Endodermal cell (in vitro differentiated cells): ENCODE data around the gene GAP43. TPM values are rescaled to one million over a fixed set of nuclear protein-coding genes. Genes with fewer than 3 reads are reported as not detected.

ENCODE experiments used
- DNase-seq: peaks from one replicate; pipeline ENCODE4 v3.0.0-alpha.2; 2017
- H3K27ac ChIP-seq: 2 replicates; pipeline ENCODE4 v1.5.1; 2013; ENCODE audit warnings: mild to moderate bottlenecking, low read depth, low read length, moderate library complexity
- H3K27me3 ChIP-seq: 2 replicates; pipeline ENCODE4 v1.6.1; 2013; ENCODE audit warnings: mild to moderate bottlenecking, low read length, moderate library complexity; ENCODE audit not compliant: insufficient read depth, control insufficient read depth, poor library complexity, severe bottlenecking
- H3K36me3 ChIP-seq: 2 replicates; pipeline ENCODE4 v1.7.0; 2013; ENCODE audit warnings: mild to moderate bottlenecking, low read length, moderate library complexity; ENCODE audit not compliant: control insufficient read depth, insufficient read depth
- H3K4me1 ChIP-seq: one replicate; pipeline ENCODE4 v1.7.0; 2013; ENCODE audit warnings: low read length; ENCODE audit not compliant: control insufficient read depth, insufficient read depth
- H3K4me3 ChIP-seq: 2 replicates; pipeline ENCODE4 v1.5.1; 2013; ENCODE audit warnings: mild to moderate bottlenecking, low read length, moderate library complexity
- H3K9ac ChIP-seq: 2 replicates; pipeline ENCODE4 v1.6.1; 2013; ENCODE audit warnings: mild to moderate bottlenecking, low read length, moderate library complexity; ENCODE audit not compliant: poor library complexity, severe bottlenecking; ENCODE audit errors: extremely low read depth
- H3K9me3 ChIP-seq: 2 replicates; pipeline ENCODE4 v1.6.1; 2013; ENCODE audit warnings: mild to moderate bottlenecking, low read length, moderate library complexity; ENCODE audit not compliant: control insufficient read depth
- H3K27ac Mint-ChIP-seq: 2 replicates; pipeline ENCODE4 v1.8.0; 2020; ENCODE audit warnings: mixed read lengths
- H3K27me3 Mint-ChIP-seq: 2 replicates; pipeline ENCODE4 v1.8.0; 2021; ENCODE audit warnings: mild to moderate bottlenecking, mixed read lengths; ENCODE audit not compliant: insufficient read depth
- H3K36me3 Mint-ChIP-seq: 2 replicates; pipeline ENCODE4 v1.8.0; 2020; ENCODE audit warnings: low read depth, mixed read lengths
- H3K4me1 Mint-ChIP-seq: 2 replicates; pipeline ENCODE4 v1.8.0; 2020; ENCODE audit warnings: mixed read lengths
- H3K4me3 Mint-ChIP-seq: 2 replicates; pipeline ENCODE4 v1.8.0; 2020; ENCODE audit warnings: mild to moderate bottlenecking, moderate library complexity, mixed read lengths
- H3K9me3 Mint-ChIP-seq: 2 replicates; pipeline ENCODE4 v1.8.0; 2020; ENCODE audit warnings: mild to moderate bottlenecking, mixed read lengths
- WGBS, 2 experiments: methylation state at CpG; one replicate each; pipeline versions ENCODE4 v1.1.5 to v1.1.7; 2013; ENCODE audit warnings: missing lambda C conversion rate in 2 of 2, mixed read lengths in 1 of 2; ENCODE audit not compliant: insufficient coverage in 1 of 2, insufficient read length in 1 of 2; 5-methylcytosine and 5-hydroxymethylcytosine counted together
- total RNA-seq, 2 donors: library from RNA; stranded (reverse); fragmentation: NEBNext Ultra II Directional in 1 of 2; extraction: Animal tissue kit (Norgen Biotek cat#: 25700) in 1 of 2; gene quantifications; 2 replicates in 1 of 2; 3 replicates in 1 of 2; pipeline ENCODE4 v1.2.1, GENCODE V29; 2021
- TF ChIP-seq, protein P1 (sequence below): fragments of 200-600 bp; sonication (generic); conservative IDR thresholded peaks from 2 replicates; pipeline ENCODE4 v1.5.0; 2021; ENCODE audit warnings: antibody characterized with exemption, mild to moderate bottlenecking

The GAP43 gene
- total RNA-seq, 2 donors from 2014 or later = 1.5 to 8.0 TPM

DNA sequence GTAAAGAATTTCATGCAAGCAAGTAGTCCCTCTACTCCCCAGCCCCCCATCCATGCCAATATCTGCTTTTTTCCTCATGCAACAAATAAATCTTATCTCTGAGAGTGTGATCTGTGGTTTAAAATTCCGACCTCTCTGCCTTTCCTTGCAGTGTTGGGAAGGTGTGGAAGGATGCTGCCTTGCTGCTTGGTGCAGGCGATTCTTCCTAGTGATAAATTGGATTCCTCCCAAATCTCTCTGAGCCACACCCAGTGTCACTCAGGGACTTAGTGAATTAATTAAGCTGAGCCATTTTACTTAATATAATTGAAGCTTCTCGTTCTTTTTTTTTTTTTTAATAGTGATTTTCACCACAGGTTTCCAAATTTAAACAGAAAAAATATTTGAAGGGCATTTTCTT lies 3.4 kb downstream of the GAP43 start:
- Histone ChIP-seq H3K4me1 (peaks cover 6% of the 10 kb centered on the region), H3K4me3 (no peak overlapping the region), H3K27ac (peak overlapping the region; percentile 30), H3K9ac (no peak overlapping the region), H3K9me3 (no peaks in the 10 kb centered on the region), H3K36me3 (no peaks in the 10 kb centered on the region), H3K27me3 (peaks cover 27% of the 10 kb centered on the region)
- WGBS, 2 experiments = 34% methylated on average over 3 of the region's 3 CpGs; no CpG with 5 or more reads in 1 of the 2 experiments
- Mint-ChIP-seq H3K27ac (no peak overlapping the region), H3K27me3 (peaks cover 26% of the 10 kb centered on the region), H3K36me3 (no peaks in the 10 kb centered on the region), H3K9me3 (no peaks in the 10 kb centered on the region), H3K4me1 (peaks cover 28% of the 10 kb centered on the region), H3K4me3 (no peak overlapping the region)
- TF ChIP-seq, protein P1, sequence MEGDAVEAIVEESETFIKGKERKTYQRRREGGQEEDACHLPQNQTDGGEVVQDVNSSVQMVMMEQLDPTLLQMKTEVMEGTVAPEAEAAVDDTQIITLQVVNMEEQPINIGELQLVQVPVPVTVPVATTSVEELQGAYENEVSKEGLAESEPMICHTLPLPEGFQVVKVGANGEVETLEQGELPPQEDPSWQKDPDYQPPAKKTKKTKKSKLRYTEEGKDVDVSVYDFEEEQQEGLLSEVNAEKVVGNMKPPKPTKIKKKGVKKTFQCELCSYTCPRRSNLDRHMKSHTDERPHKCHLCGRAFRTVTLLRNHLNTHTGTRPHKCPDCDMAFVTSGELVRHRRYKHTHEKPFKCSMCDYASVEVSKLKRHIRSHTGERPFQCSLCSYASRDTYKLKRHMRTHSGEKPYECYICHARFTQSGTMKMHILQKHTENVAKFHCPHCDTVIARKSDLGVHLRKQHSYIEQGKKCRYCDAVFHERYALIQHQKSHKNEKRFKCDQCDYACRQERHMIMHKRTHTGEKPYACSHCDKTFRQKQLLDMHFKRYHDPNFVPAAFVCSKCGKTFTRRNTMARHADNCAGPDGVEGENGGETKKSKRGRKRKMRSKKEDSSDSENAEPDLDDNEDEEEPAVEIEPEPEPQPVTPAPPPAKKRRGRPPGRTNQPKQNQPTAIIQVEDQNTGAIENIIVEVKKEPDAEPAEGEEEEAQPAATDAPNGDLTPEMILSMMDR = no peak
- DNase-seq = no peak

DNA sequence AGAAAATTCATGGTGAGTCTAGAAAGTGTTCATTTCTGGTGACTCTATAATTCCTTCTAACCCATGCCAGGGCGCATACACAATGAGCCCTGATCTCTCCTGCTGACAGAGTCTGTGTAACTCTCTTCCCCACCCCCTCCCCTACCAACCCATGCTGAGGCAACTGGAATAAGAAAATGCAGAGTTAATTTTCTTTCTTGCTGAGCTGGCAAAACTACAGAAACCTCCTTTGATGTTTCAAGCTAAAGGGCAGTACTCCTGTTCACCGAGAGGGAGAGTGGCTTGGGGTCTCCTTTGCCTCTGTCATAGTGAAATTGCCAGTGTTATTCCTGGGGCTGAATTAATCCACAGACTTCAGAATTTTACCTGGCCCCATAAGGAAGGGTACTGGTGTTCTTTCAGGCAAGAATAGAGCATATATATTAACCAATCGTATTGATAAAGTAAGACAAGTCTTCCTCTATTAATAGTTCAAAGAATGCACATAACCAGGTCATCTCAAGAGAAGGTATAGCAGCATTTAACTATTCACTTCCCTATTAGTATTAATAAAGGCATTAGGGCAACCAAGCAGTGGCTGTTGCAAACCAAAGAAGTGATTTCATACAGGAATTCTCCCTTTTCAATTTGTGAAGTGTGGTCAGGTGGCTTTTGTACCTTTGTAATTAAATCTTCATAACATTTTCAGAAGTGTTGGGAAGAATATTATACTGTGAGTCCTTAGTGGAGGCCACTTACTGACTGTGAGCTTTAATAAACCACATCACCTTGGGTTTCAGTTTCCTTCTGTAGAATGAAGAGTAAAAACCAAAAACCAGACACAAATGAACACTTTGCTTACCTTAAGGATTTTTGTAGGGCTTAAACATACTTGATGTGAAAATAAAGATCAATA lies 4.1 kb downstream of the GAP43 start:
- Mint-ChIP-seq H3K27me3 (peaks cover 26% of the 10 kb centered on the region), H3K4me3 (no peak overlapping the region), H3K27ac (no peak overlapping the region), H3K9me3 (no peaks in the 10 kb centered on the region), H3K4me1 (peaks cover 28% of the 10 kb centered on the region), H3K36me3 (no peaks in the 10 kb centered on the region)
- WGBS, 2 experiments = 0 to 17% methylated on average over 1 to 3 of the region's 3 CpGs
- H3K9me3 ChIP-seq = no peaks in the 10 kb centered on the region
- TF ChIP-seq, protein P1 = peak; percentile 35
- peak; percentile 57 for DNase-seq
- peaks cover 6% of the 10 kb centered on the region for H3K4me1 ChIP-seq
- no peak overlapping the region for H3K4me3 ChIP-seq
- no peak overlapping the region for H3K27ac ChIP-seq
- H3K36me3 ChIP-seq = no peaks in the 10 kb centered on the region
- H3K9ac ChIP-seq = no peak overlapping the region
- H3K27me3 ChIP-seq = peaks cover 27% of the 10 kb centered on the region

DNA sequence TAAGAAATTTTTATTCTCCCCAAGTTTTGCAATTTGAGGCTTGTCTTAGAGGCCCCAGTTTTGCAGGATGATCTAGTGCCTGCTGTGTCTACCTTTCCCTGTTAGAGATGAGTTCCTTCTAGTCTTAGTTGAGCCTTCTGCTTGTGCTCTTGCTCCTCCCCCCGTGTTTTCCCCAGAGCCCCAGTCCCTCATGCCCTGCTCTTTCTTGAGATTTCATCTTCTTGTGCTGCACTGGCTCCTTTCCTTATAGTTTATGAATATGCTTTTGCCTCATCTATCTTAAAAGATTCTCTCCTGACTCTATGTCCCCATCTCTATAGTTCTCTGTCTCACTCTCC lies 4.7 kb downstream of the GAP43 start:
- H3K9me3 Mint-ChIP-seq = no peaks in the 10 kb centered on the region
- Histone ChIP-seq H3K27ac (no peak overlapping the region), H3K4me1 (peaks cover 6% of the 10 kb centered on the region), H3K9me3 (no peaks in the 10 kb centered on the region), H3K27me3 (peaks cover 27% of the 10 kb centered on the region), H3K36me3 (no peaks in the 10 kb centered on the region), H3K4me3 (no peak overlapping the region), H3K9ac (no peak overlapping the region)
- 57% methylated on average over 1 of the region's 1 CpG for WGBS, 2 experiments
- TF ChIP-seq, protein P1 = no peak
- H3K27ac Mint-ChIP-seq = no peak overlapping the region
- DNase-seq = no peak
- no peak overlapping the region for H3K4me3 Mint-ChIP-seq
- no peaks in the 10 kb centered on the region for H3K36me3 Mint-ChIP-seq
- peaks cover 26% of the 10 kb centered on the region for H3K4me1 Mint-ChIP-seq
- peaks cover 26% of the 10 kb centered on the region for H3K27me3 Mint-ChIP-seq
